ENCODE measurements around the gene JPH3.

JPH3 gene

DNA sequence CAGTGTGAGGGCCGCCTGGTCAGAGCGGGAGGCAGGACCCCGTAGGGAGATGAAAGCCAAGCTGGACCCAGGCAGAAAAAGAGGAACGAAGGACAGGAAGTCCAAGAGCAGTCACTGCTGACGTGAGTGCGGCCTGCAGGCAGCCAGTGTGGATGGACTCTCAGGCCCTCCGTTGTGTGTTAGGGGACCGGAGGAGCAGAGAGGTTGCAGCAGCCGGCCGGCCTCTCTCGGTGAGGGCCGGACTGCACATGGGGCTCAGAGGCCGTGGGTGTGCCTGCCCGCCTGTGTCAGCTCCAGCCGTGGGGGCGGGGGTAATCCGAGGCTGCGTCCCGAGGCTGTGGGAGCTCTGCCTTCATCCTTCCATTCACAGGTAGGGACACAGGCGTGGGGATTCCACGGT is 67.4 kb downstream of the JPH3 start:
- no peak overlapping the region for H3K4me3 ChIP-seq (ENCODE audit: low read depth, low read length)
- DNase-seq (ENCODE audit: low read depth), result no peak
- TF ChIP-seq, protein P1, sequence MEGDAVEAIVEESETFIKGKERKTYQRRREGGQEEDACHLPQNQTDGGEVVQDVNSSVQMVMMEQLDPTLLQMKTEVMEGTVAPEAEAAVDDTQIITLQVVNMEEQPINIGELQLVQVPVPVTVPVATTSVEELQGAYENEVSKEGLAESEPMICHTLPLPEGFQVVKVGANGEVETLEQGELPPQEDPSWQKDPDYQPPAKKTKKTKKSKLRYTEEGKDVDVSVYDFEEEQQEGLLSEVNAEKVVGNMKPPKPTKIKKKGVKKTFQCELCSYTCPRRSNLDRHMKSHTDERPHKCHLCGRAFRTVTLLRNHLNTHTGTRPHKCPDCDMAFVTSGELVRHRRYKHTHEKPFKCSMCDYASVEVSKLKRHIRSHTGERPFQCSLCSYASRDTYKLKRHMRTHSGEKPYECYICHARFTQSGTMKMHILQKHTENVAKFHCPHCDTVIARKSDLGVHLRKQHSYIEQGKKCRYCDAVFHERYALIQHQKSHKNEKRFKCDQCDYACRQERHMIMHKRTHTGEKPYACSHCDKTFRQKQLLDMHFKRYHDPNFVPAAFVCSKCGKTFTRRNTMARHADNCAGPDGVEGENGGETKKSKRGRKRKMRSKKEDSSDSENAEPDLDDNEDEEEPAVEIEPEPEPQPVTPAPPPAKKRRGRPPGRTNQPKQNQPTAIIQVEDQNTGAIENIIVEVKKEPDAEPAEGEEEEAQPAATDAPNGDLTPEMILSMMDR (IDR thresholded peaks at IDR 0.05; ENCODE audit: low read depth, low read length, missing control alignments), result no peak

DNA sequence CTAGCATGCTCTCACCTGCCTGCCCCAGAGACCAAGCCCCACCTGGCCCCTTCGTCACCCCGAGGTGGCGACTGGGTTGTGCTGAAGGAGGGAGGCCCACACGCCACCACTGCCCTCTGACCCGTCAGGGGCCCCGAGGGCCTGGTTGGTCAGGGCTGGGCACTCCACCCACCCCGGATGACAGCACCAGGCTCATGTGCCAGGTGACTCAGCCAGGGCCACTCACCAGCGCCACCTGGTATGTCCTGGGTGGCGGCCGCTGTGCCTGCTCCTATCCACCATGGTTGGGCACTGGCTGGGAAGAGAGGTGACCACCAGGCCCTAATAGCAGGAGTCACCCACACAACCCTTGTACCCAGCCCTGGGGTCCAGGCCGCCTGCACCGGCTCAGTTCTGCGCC is 68.9 kb downstream of the JPH3 start:
- no peak for DNase-seq (ENCODE audit: low read depth)
- no peak overlapping the region for H3K4me3 ChIP-seq (ENCODE audit: low read depth, low read length)
- TF ChIP-seq, protein P1 (IDR thresholded peaks at IDR 0.05; ENCODE audit: low read depth, low read length, missing control alignments), result no peak

DNA sequence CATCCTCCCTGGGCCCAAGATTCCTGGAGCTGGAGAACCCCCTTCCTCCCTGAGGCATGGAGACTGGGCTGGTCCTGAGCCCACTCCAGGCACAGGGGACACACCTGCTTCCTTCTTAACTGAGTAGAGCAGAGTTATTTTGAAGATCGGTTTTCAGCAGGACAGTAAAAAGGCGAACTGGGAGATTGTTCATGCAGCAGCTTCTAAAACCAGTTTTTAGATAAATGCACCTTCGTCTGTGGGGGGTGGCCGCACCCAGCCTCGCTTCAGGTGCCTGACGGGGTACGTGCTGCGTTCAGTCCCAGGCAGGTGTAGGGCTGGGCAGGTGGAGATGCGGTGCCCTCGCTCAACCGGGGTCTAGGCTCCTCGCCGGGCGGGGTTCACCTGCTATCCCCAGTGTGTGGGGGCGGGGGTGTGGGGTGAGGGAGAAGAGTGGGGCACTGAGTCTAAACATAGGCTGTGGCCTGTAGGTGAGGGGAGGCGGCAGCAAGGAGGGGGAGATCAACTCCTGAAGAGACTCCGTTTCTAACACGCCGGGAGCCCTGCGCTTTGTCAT is 69.5 kb downstream of the JPH3 start:
- DNase-seq (ENCODE audit: low read depth), result no peak
- no peak overlapping the region for H3K4me3 ChIP-seq (ENCODE audit: low read depth, low read length)
- TF ChIP-seq, protein P1 (IDR thresholded peaks at IDR 0.05; ENCODE audit: low read depth, low read length, missing control alignments), result no peak

DNA sequence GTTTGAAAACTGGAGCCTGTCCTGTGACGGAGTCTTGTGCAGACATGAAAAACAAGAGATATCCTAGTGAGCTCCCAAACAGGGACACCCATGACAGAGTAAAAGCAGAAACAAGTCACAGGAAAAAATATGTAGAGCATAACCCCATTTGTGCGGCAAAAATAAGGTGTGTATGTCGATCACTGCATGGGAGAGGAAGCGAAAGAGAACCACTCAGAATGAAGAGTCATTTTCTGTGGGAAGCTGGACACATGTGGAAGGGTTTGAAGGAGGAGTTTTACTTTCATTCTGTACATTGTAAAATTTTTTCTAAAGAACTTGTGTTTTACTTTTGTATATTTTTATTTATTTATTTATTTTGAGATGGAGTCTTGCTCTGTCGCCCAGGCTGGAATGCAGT is 72.1 kb downstream of the JPH3 start:
- H3K4me3 ChIP-seq (ENCODE audit: low read depth, low read length), result no peak overlapping the region
- no peak for DNase-seq (ENCODE audit: low read depth)
- TF ChIP-seq, protein P1 (IDR thresholded peaks at IDR 0.05; ENCODE audit: low read depth, low read length, missing control alignments), result no peak

DNA sequence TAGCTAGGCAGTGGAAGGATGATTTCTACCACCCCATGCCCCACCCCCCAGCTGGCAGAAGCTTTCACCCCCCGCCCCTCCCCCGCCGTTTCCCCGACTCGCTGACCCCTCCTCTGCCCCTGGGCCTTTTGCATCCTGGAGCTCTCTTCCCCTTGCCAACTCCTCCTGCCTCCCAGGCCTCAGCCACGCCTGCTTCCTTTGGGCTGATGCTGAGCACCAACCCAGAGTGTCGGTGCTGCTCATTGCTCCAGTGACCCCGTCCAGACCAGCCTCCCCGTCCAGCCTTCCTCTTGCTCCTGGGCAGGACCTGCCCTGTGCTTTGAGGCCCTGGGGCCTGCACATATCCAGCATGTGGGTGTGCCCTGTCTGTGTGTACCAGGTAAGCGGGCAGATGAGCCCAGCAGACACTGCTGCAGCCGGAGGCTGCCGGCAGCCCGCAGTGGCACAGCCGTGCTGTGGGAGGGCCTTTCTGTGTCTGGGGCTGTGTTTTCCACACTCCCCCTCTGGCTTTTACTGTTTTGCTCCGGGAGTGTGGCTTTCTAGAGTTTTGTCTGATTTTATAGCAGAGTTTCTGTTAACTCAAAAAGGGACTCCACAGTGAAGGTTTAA is 72.9 kb downstream of the JPH3 start:
- no peak for DNase-seq (ENCODE audit: low read depth)
- H3K4me3 ChIP-seq (ENCODE audit: low read depth, low read length), result no peak overlapping the region
- TF ChIP-seq, protein P1 (IDR thresholded peaks at IDR 0.05; ENCODE audit: low read depth, low read length, missing control alignments), result no peak

DNA sequence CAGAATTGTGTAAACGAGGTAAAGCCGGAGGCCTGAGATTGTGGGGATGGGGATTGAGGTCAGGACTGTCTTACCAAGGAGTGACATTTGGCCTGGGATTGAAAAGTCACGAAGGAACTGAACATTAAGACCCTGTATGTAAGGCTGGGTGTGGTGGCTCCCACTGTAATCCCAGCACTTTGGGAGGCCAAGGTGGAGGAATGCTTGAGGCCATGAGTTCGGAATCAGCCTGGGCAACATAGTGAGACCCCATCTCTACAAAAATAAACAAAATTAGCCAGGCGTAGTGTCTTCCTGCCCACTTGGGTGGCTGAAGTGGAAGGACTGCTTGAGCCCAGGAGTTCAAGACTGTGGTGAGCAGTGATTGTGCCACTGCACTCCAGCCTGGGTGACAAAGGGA is 75.5 kb downstream of the JPH3 start:
- DNase-seq (ENCODE audit: low read depth), result no peak

More for the DNA sequence above, 75.5 kb downstream of the JPH3 start:
- H3K4me3 ChIP-seq (ENCODE audit: low read depth, low read length), result no peak overlapping the region
- TF ChIP-seq, protein P1 (IDR thresholded peaks at IDR 0.05; ENCODE audit: low read depth, low read length, missing control alignments), result no peak
